ENCODE data around the gene NTMT2.

NTMT2 gene

GRCh38 chr1:170213596-170213995, 67.8 kb downstream of the NTMT2 start:
- no peak for DNase-seq

- peak; percentile 22 for DNase-seq
Observed at GRCh38 chr1:170214117-170215032, 68.6 kb downstream of the NTMT2 start.

- DNase-seq, result peak; percentile 59
Observed at GRCh38 chr1:170215072-170215885, 69.5 kb downstream of the NTMT2 start.

- DNase-seq, result no peak
Observed at GRCh38 chr1:170217517-170218256, 71.9 kb downstream of the NTMT2 start.

GRCh38 chr1:170218257-170218650, 72.5 kb downstream of the NTMT2 start:
- peak; percentile 48 for DNase-seq
